Measurements from ENCODE around the gene LALBA. TPM values are rescaled to one million over a fixed set of nuclear protein-coding genes. Genes with fewer than 3 reads are reported as not detected.
"Not testable (repeated sequence)": the region's sequence is repeated elsewhere in the genome, so short reads cannot be mapped to it uniquely, and the experiment has no call there.

LALBA gene
- total RNA-seq, 3 donors from 2014 or later (not counting 1 experiment from before 2014, with no cell fraction given): not detected

DNA sequence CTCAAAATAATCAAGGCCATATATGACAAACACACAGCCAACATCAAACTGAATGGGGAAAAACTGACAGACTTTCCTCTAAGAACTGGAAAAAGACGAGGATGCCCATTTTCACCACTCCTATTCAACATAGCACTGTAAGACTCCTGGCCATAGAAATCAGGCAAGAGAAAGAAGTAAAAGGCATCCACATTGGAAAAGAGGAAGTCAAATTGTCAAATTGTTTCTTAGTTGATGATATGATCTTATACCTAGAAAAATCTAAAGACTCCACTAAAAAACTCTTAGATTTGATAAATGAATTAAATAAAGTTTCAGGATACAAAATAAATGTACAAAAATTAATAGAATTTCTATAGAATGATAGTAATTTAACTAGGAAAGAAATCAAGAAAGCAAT, 33.2 kb downstream of the LALBA start:
- no peak overlapping the region for H3K4me3 Mint-ChIP-seq

DNA sequence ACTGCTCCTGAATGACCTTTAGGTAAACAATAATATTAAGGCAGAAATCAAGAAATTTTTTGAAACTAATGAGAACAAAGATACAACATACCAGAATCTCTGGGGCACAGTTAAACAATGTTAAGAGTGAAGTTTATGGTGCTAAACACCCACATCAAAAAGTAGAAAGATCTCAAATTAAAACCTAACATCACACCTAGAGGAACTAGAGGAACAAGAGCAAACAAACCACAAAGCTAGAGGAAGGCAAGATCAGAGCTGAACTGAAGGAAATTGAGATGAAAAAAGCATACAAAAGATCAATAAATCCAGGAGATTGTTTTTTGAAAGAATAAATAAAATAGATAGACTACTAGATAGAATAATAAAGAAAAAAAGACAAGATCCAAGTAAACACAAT, 37.2 kb downstream of the LALBA start:
- Mint-ChIP-seq H3K27ac (no peak overlapping the region), H3K27me3 (ENCODE audit: low read depth in 2 of 2) (peaks cover 6 to 13% of the 10 kb centered on the region in 2 donors), H3K4me1 (no peaks in the 10 kb centered on the region), H3K36me3 (no peaks in the 10 kb centered on the region), H3K4me3 (no peak overlapping the region), H3K9me3 (no peaks in the 10 kb centered on the region)
- no peak overlapping the region for H3K27ac ChIP-seq (ENCODE audit: low read length)
- peak in 1 of 2 donors; percentile 16 for DNase-seq
- no peaks in the 10 kb centered on the region for H3K9me3 ChIP-seq (ENCODE audit: control insufficient read depth, insufficient read depth, low read length)
- TF ChIP-seq CTCF (IDR thresholded peaks at IDR 0.05): no peak
- no peak overlapping the region for H3K4me3 ChIP-seq (ENCODE audit: low read length)
- H3K36me3 ChIP-seq (ENCODE audit: control insufficient read depth, insufficient read depth, low read length): no peaks in the 10 kb centered on the region
- intact Hi-C loops (cut with micrococcal nuclease): no loop called here
- no peaks in the 10 kb centered on the region for H3K27me3 ChIP-seq (ENCODE audit: control insufficient read depth, insufficient read depth, low read length)
- H3K4me1 ChIP-seq (ENCODE audit: control insufficient read depth, insufficient read depth, low read length): no peaks in the 10 kb centered on the region
- no peak for ATAC-seq

More for the DNA sequence above, 33.2 kb downstream of the LALBA start:
- intact Hi-C loops (cut with micrococcal nuclease): no loop called here
- peaks cover 15% of the 10 kb centered on the region in 2 donors for H3K27me3 Mint-ChIP-seq (ENCODE audit: low read depth in 2 of 2)
- H3K27me3 ChIP-seq (ENCODE audit: control insufficient read depth, insufficient read depth, low read length): no peaks in the 10 kb centered on the region
- H3K9me3 ChIP-seq (ENCODE audit: control insufficient read depth, insufficient read depth, low read length): no peaks in the 10 kb centered on the region
- H3K27ac ChIP-seq (ENCODE audit: low read length): no peak overlapping the region
- no peaks in the 10 kb centered on the region for H3K4me1 Mint-ChIP-seq
- no peaks in the 10 kb centered on the region for H3K9me3 Mint-ChIP-seq
- no peaks in the 10 kb centered on the region for H3K36me3 ChIP-seq (ENCODE audit: control insufficient read depth, insufficient read depth, low read length)
- 100% methylated on average over 1 of the region's 1 CpG for WGBS (ENCODE audit: insufficient coverage)
- H3K4me1 ChIP-seq (ENCODE audit: control insufficient read depth, insufficient read depth, low read length): no peaks in the 10 kb centered on the region
- ATAC-seq: no peak
- DNase-seq: no peak
- no peak for TF ChIP-seq CTCF (IDR thresholded peaks at IDR 0.05)
- no peak overlapping the region for H3K27ac Mint-ChIP-seq
- H3K36me3 Mint-ChIP-seq: no peaks in the 10 kb centered on the region
- H3K4me3 ChIP-seq (ENCODE audit: low read length): no peak overlapping the region

DNA sequence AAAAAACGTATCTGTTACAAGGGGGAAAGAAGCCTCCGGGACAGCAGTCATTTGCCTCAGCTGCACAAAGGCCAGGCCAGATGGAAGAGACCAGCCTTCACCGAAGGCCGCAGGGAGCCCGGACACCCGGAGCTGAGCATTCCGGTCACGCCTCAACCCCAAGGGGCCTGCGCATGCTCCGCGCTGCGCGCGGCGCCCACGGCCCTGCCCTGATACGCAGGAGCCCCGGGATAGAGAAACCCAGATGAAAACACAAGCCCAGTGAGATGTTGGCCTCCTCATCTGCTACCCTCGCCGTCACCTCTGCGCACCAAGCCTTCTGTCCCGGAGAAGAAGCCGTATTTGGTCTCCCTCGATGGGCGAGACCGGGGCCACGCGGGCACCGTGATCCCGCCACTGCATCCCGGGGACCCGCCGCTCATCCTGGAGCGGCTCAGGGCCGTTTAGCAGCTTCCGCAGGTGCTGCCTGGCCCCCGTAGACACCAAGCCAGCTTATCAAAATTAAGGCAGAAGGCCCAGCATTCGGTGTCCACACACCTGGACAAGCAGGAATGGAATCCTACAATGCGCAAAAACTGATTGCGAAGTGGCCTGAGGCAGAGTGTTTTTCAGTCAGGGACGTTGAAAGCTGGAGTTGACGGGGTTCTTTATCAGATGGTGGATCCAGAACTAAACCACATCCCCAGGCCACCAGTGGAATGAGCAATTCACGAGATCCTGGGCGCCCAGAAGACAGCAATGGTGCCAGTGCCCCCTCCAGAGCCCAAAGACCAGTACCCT, 41.8 kb downstream of the LALBA start:
- 94% methylated on average over 44 of the region's 44 CpGs for WGBS (ENCODE audit: insufficient coverage)
- Mint-ChIP-seq H3K9me3 (no peaks in the 10 kb centered on the region), H3K27me3 (ENCODE audit: low read depth in 2 of 2) (peaks cover 11 to 29% of the 10 kb centered on the region in 2 donors), H3K27ac (no peak overlapping the region), H3K4me3 (no peak overlapping the region), H3K36me3 (no peaks in the 10 kb centered on the region), H3K4me1 (no peaks in the 10 kb centered on the region)
- no peak for ATAC-seq
- Histone ChIP-seq H3K27me3 (ENCODE audit: control insufficient read depth, insufficient read depth, low read length) (no peaks in the 10 kb centered on the region), H3K9me3 (ENCODE audit: control insufficient read depth, insufficient read depth, low read length) (no peaks in the 10 kb centered on the region), H3K4me1 (ENCODE audit: control insufficient read depth, insufficient read depth, low read length) (no peaks in the 10 kb centered on the region), H3K27ac (ENCODE audit: low read length) (no peak overlapping the region), H3K36me3 (ENCODE audit: control insufficient read depth, insufficient read depth, low read length) (no peaks in the 10 kb centered on the region), H3K4me3 (ENCODE audit: low read length) (no peak overlapping the region)
- no peak for TF ChIP-seq CTCF (IDR thresholded peaks at IDR 0.05)
- DNase-seq: no peak
- intact Hi-C loops (cut with micrococcal nuclease): no loop called here

- Histone ChIP-seq H3K27me3 (ENCODE audit: control insufficient read depth, insufficient read depth, low read length) (no peaks in the 10 kb centered on the region), H3K36me3 (ENCODE audit: control insufficient read depth, insufficient read depth, low read length) (no peaks in the 10 kb centered on the region), H3K4me3 (ENCODE audit: low read length) (no peak within 1 kb of the TSS), H3K4me1 (ENCODE audit: control insufficient read depth, insufficient read depth, low read length) (no peaks in the 10 kb centered on the region), H3K27ac (ENCODE audit: low read length) (no peak within 1 kb of the TSS), H3K9me3 (ENCODE audit: control insufficient read depth, insufficient read depth, low read length) (no peaks in the 10 kb centered on the region)
- no peak for ATAC-seq
- no peak within 1 kb of the TSS for H3K27ac Mint-ChIP-seq
- no peaks in the 10 kb centered on the region for H3K36me3 Mint-ChIP-seq
- 91% methylated on average over 5 of the region's 5 CpGs for WGBS (ENCODE audit: insufficient coverage)
- H3K27me3 Mint-ChIP-seq (ENCODE audit: low read depth in 2 of 2): peaks cover 7 to 24% of the 10 kb centered on the region in 2 donors
- TF ChIP-seq CTCF (IDR thresholded peaks at IDR 0.05): no peak
- intact Hi-C loops (cut with micrococcal nuclease): no loop called here
- no peaks in the 10 kb centered on the region for H3K9me3 Mint-ChIP-seq
- DNase-seq: no peak
- H3K4me1 Mint-ChIP-seq: no peaks in the 10 kb centered on the region
- no peak within 1 kb of the TSS for H3K4me3 Mint-ChIP-seq
Measured at GRCh38 chr12:48525332-48525731, 44.5 kb downstream of the LALBA start, which contains the start of gene OR8S1. OR8S1 (plus strand) TSS chr12:48525632; CDS start chr12:48525632, 0 bp downstream.

- WGBS (ENCODE audit: insufficient coverage): 90% methylated on average over 22 of the region's 24 CpGs
- H3K36me3 Mint-ChIP-seq; H3K27ac ChIP-seq (ENCODE audit: low read length); H3K9me3 ChIP-seq (ENCODE audit: control insufficient read depth, insufficient read depth, low read length); H3K27ac Mint-ChIP-seq; H3K4me1 Mint-ChIP-seq; DNase-seq; intact Hi-C loops (cut with micrococcal nuclease); H3K27me3 Mint-ChIP-seq (ENCODE audit: low read depth in 2 of 2); H3K4me3 Mint-ChIP-seq; ATAC-seq; H3K4me3 ChIP-seq (ENCODE audit: low read length); H3K36me3 ChIP-seq (ENCODE audit: control insufficient read depth, insufficient read depth, low read length); H3K4me1 ChIP-seq (ENCODE audit: control insufficient read depth, insufficient read depth, low read length); H3K27me3 ChIP-seq (ENCODE audit: control insufficient read depth, insufficient read depth, low read length); H3K9me3 Mint-ChIP-seq: not testable (repeated sequence)
Measured at GRCh38 chr12:48520381-48520780, 49.5 kb downstream of the LALBA start.

Measured in natural killer cell (primary cell).